Measurements from ENCODE around the gene CAMK2A. TPM values are rescaled to one million over a fixed set of nuclear protein-coding genes. Genes with fewer than 3 reads are reported as not detected.

CAMK2A gene
- polyA plus RNA-seq, 2 of the 4 experiments (the other 2 are of a cell fraction): 0.09 to 0.93 TPM

Other genes with a start within 250 kb of the CAMK2A start
- gene CSF1R, start 203.2 kb downstream of the CAMK2A start, polyA plus RNA-seq (2011; rRNA removed): 0.06 and 0.12 TPM in 2 replicates
- gene CSF1R, start 203.2 kb downstream of the CAMK2A start, polyA plus RNA-seq (2017; fragmentation: RNase III; extraction: RNeasy Plus Mini Kit Qiagen cat#74134 plus additional on column Dnase treatment): not detected in 3 replicates
- gene PDGFRB, start 133.9 kb downstream of the CAMK2A start, polyA plus RNA-seq (2011; rRNA removed): 0.15 and 0.22 TPM in 2 replicates
- 0.05 to 0.24 TPM (median 0.22 TPM) in 3 replicates for gene PDGFRB, start 133.9 kb downstream of the CAMK2A start, polyA plus RNA-seq (2017; fragmentation: RNase III; extraction: RNeasy Plus Mini Kit Qiagen cat#74134 plus additional on column Dnase treatment)
- not detected in 2 replicates for gene CDX1, start 123.0 kb downstream of the CAMK2A start, polyA plus RNA-seq (2011; rRNA removed)
- not detected in 3 replicates for gene CDX1, start 123.0 kb downstream of the CAMK2A start, polyA plus RNA-seq (2017; fragmentation: RNase III; extraction: RNeasy Plus Mini Kit Qiagen cat#74134 plus additional on column Dnase treatment)
- not detected in 2 replicates for gene SLC6A7, start 99.7 kb downstream of the CAMK2A start, polyA plus RNA-seq (2011; rRNA removed)
- not detected in 3 replicates for gene SLC6A7, start 99.7 kb downstream of the CAMK2A start, polyA plus RNA-seq (2017; fragmentation: RNase III; extraction: RNeasy Plus Mini Kit Qiagen cat#74134 plus additional on column Dnase treatment)
- 2.9 and 3.2 TPM in 2 replicates for gene ARSI, start 13.1 kb upstream of the CAMK2A start, polyA plus RNA-seq (2011; rRNA removed)
- gene ARSI, start 13.1 kb upstream of the CAMK2A start, polyA plus RNA-seq (2017; fragmentation: RNase III; extraction: RNeasy Plus Mini Kit Qiagen cat#74134 plus additional on column Dnase treatment): 17.4 to 24.1 TPM (median 22.0 TPM) in 3 replicates
- gene TCOF1, start 67.9 kb upstream of the CAMK2A start, polyA plus RNA-seq (2011; rRNA removed): 17.5 and 20.9 TPM in 2 replicates
- 44.2 to 50.7 TPM (median 47.1 TPM) in 3 replicates for gene TCOF1, start 67.9 kb upstream of the CAMK2A start, polyA plus RNA-seq (2017; fragmentation: RNase III; extraction: RNeasy Plus Mini Kit Qiagen cat#74134 plus additional on column Dnase treatment)
- not detected in 2 replicates for gene CD74, start 123.1 kb upstream of the CAMK2A start, polyA plus RNA-seq (2011; rRNA removed)
- gene CD74, start 123.1 kb upstream of the CAMK2A start, polyA plus RNA-seq (2017; fragmentation: RNase III; extraction: RNeasy Plus Mini Kit Qiagen cat#74134 plus additional on column Dnase treatment): not detected in 3 replicates
- gene RPS14, start 160.0 kb upstream of the CAMK2A start, polyA plus RNA-seq (2011; rRNA removed): 3,799 and 4,312 TPM in 2 replicates
- gene RPS14, start 160.0 kb upstream of the CAMK2A start, polyA plus RNA-seq (2017; fragmentation: RNase III; extraction: RNeasy Plus Mini Kit Qiagen cat#74134 plus additional on column Dnase treatment): 3,127 to 3,794 TPM (median 3,716 TPM) in 3 replicates
- gene NDST1, start 218.4 kb upstream of the CAMK2A start, polyA plus RNA-seq (2011; rRNA removed): 24.4 and 27.7 TPM in 2 replicates
- 50.8 to 59.7 TPM (median 55.8 TPM) in 3 replicates for gene NDST1, start 218.4 kb upstream of the CAMK2A start, polyA plus RNA-seq (2017; fragmentation: RNase III; extraction: RNeasy Plus Mini Kit Qiagen cat#74134 plus additional on column Dnase treatment)

Measured in A549 (cell line).